DOHH2 (cell line): ENCODE measurements around the gene COPG1.

Experiments
- EZH2phosphoT487 ChIP-seq: fragments of 200-600 bp; sonication (generic); IDR thresholded peaks from 2 replicates; pipeline ENCODE4 v1.6.1; 2017; ENCODE audit warnings: borderline replicate concordance, mild to moderate bottlenecking, antibody characterized with exemption, low read length, moderate library complexity, mixed read lengths
- TF ChIP-seq, protein P1 (sequence below): fragments of 200-600 bp; sonication (generic); IDR thresholded peaks from one replicate; pipeline ENCODE4 v1.5.1; 2014; ENCODE audit warnings: antibody characterized with exemption, mild to moderate bottlenecking, low read depth, low read length; ENCODE audit not compliant: poor library complexity, severe bottlenecking

DNA sequence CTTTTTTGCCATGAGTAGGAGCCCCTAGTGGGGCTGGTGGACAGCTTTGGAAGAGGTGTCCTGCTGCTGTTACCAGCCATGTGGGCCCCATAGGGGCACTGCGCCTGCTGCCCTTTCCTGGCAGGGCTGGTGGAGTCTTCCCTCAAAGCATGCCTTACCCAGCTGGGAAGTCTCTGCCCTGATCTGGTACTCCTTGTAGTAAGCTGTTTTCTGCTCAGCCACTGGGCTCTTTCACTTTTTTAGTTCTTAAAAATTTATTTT lies 55.5 kb downstream of the COPG1 start:
- TF ChIP-seq, protein P1, sequence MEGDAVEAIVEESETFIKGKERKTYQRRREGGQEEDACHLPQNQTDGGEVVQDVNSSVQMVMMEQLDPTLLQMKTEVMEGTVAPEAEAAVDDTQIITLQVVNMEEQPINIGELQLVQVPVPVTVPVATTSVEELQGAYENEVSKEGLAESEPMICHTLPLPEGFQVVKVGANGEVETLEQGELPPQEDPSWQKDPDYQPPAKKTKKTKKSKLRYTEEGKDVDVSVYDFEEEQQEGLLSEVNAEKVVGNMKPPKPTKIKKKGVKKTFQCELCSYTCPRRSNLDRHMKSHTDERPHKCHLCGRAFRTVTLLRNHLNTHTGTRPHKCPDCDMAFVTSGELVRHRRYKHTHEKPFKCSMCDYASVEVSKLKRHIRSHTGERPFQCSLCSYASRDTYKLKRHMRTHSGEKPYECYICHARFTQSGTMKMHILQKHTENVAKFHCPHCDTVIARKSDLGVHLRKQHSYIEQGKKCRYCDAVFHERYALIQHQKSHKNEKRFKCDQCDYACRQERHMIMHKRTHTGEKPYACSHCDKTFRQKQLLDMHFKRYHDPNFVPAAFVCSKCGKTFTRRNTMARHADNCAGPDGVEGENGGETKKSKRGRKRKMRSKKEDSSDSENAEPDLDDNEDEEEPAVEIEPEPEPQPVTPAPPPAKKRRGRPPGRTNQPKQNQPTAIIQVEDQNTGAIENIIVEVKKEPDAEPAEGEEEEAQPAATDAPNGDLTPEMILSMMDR: no peak
- no peak for TF ChIP-seq EZH2phosphoT487
